Naive thymus-derived CD4-positive, alpha-beta T cell (primary cell): ENCODE measurements around the gene TCTN1. TPM values are rescaled to one million over a fixed set of nuclear protein-coding genes. Genes with fewer than 3 reads are reported as not detected.

Experiments
- ATAC-seq: fragments of 150-1000 bp; cut with Tn5 transposase; 2 replicates; pipeline ENCODE4 v1.10.0; 2021; ENCODE audit warnings: mild to moderate bottlenecking, moderate library complexity
- CTCF ChIA-PET: fragments of 350-600 bp; sonication (Branson Sonifier 250); formaldehyde crosslinking; loops from one replicate; lab custom pipeline; 2021; ENCODE audit warnings: antibody characterized with exemption; lab: Charles Lee
- POLR2A ChIA-PET: fragments of 350-600 bp; sonication (Branson Sonifier 250); formaldehyde crosslinking; loops from one replicate; lab custom pipeline; 2021; ENCODE audit warnings: antibody characterized with exemption, inconsistent platforms; lab: Charles Lee
- DNase-seq, 9 donors: peaks; one replicate each; pipeline versions ENCODE4 v3.0.0 to v3.0.0-alpha.2; 2020 to 2022; ENCODE audit warnings: mixed read lengths in 1 of 9
- H3K27ac ChIP-seq: one replicate; pipeline ENCODE4 v1.7.0; 2013; ENCODE audit warnings: mild to moderate bottlenecking, low read depth, low read length, moderate library complexity
- H3K27me3 ChIP-seq, 2 donors: one replicate each; pipeline ENCODE4 v1.7.0; 2013; ENCODE audit warnings: low read length in 2 of 2, mild to moderate bottlenecking in 2 of 2, moderate library complexity in 2 of 2; ENCODE audit not compliant: control insufficient read depth in 2 of 2, insufficient read depth in 2 of 2
- H3K36me3 ChIP-seq, 3 experiments: 1 replicate in 2 of 3; 2 replicates in 1 of 3; pipeline ENCODE4 v1.7.0; 2013; ENCODE audit warnings: low read length in 3 of 3, mild to moderate bottlenecking in 3 of 3, moderate library complexity in 1 of 3; ENCODE audit not compliant: insufficient read depth in 3 of 3, control insufficient read depth in 2 of 3
- H3K4me1 ChIP-seq, 2 donors: one replicate each; pipeline ENCODE4 v1.7.0; 2013; ENCODE audit warnings: low read length in 2 of 2, mild to moderate bottlenecking in 2 of 2, moderate library complexity in 1 of 2; ENCODE audit not compliant: control insufficient read depth in 2 of 2, insufficient read depth in 2 of 2
- H3K4me3 ChIP-seq: 2 replicates; pipeline ENCODE4 v1.7.0; 2013; ENCODE audit warnings: mild to moderate bottlenecking, low read length
- H3K9me3 ChIP-seq, 3 experiments: 1 replicate in 2 of 3; 2 replicates in 1 of 3; pipeline ENCODE4 v1.7.0; 2013; ENCODE audit warnings: low read length in 3 of 3; ENCODE audit not compliant: control insufficient read depth in 2 of 3
- H3K27ac Mint-ChIP-seq, 9 donors: one replicate each; pipeline ENCODE4 v1.8.0; 2020 to 2022; ENCODE audit warnings: mixed read lengths in 9 of 9, mild to moderate bottlenecking in 8 of 9, moderate library complexity in 5 of 9, inconsistent platforms in 2 of 9
- H3K27me3 Mint-ChIP-seq, 5 donors: one replicate each; pipeline ENCODE4 v1.8.0; 2021 to 2022; ENCODE audit warnings: mixed read lengths in 5 of 5, mild to moderate bottlenecking in 1 of 5
- H3K36me3 Mint-ChIP-seq, 5 donors: one replicate each; pipeline ENCODE4 v1.8.0; 2020 to 2022; ENCODE audit warnings: mixed read lengths in 5 of 5, mild to moderate bottlenecking in 3 of 5, inconsistent platforms in 1 of 5
- H3K4me1 Mint-ChIP-seq, 7 donors: one replicate each; pipeline ENCODE4 v1.8.0; 2020 to 2022; ENCODE audit warnings: mixed read lengths in 7 of 7, mild to moderate bottlenecking in 3 of 7, inconsistent platforms in 1 of 7
- H3K4me3 Mint-ChIP-seq, 10 donors: one replicate each; pipeline ENCODE4 v1.8.0; 2020 to 2022; ENCODE audit warnings: mild to moderate bottlenecking in 10 of 10, mixed read lengths in 10 of 10, moderate library complexity in 6 of 10, inconsistent platforms in 2 of 10
- H3K9me3 Mint-ChIP-seq, 11 donors: one replicate each; pipeline ENCODE4 v1.8.0; 2020 to 2022; ENCODE audit warnings: mixed read lengths in 11 of 11, mild to moderate bottlenecking in 4 of 11, inconsistent platforms in 1 of 11, moderate library complexity in 1 of 11
- intact Hi-C, 2 donors: fragments of 100-400 bp; cut with micrococcal nuclease; formaldehyde crosslinking; loops; one replicate each; pipeline ENCODE4 v1.15.1; 2023
- polyA plus RNA-seq, 2 donors: library from polyadenylated mRNA; unstranded; fragments of 300-500 nt; fragmentation: Illumina TruSeq; gene quantifications; one replicate each; pipeline ENCODE4 v1.2.3, GENCODE V29; 2021
- total RNA-seq, 6 experiments: library from RNA in 5 of 6; stranded (reverse) in 5 of 6; gene quantifications; 1 replicate in 5 of 6; 2 replicates in 1 of 6; pipeline ENCODE4 v1.2.3 and lab custom pipeline; 2021 to 2026

Gene TCTN1
- total and polyA plus RNA-seq, 7 experiments from 2014 or later: 4.2 to 13.0 (median 8.8) TPM

DNA sequence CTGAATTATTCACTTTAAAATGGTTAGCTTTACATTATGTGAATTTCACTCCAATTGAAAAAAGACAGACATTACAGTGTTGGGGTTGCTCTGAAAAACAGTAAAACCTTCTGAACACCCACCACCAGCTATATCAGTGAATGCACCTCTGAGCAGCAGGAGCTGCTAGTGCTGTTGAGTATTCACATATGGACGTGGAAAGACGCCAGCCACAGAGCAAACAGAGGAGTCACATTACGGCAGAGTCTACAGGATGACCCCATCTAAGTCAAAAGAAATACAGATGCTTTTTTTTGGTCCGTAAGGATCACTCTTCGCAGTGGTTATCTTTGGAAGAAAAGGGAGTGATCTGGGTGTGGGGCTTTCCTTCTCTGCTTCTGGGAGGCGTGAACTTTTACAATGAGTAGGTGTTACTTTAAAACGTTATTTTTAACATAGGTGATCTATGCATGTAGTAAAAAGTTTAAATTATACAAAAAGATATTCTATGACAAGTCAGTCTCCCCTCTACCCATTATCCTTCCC lies 70.4 kb downstream of the TCTN1 start:
- H3K9me3 ChIP-seq: no peaks in the 10 kb centered on the region
- H3K36me3 ChIP-seq: peaks cover 0 to 7% (median 0%) of the 10 kb centered on the region in 3 experiments
- ATAC-seq (no peak), DNase-seq (no peak)
- POLR2A ChIA-PET: interaction anchor here (1.0 kb wide), 1 partner anchor 82 kb away, joined by 3 read pairs; no protein-coding TSS in a partner anchor
- CTCF ChIA-PET: no interaction called here
- no peak overlapping the region for H3K4me3 ChIP-seq
- H3K36me3 Mint-ChIP-seq: peaks cover 5 to 51% (median 27%) of the 10 kb centered on the region in 5 donors
- no peak overlapping the region for H3K27ac ChIP-seq
- peaks cover 0 to 4% (median 0%) of the 10 kb centered on the region in 11 donors for H3K9me3 Mint-ChIP-seq
- peaks cover 22 to 59% (median 40%) of the 10 kb centered on the region in 7 donors for H3K4me1 Mint-ChIP-seq
- H3K4me3 Mint-ChIP-seq: no peak overlapping the region
- no peaks in the 10 kb centered on the region for H3K27me3 ChIP-seq
- H3K27me3 Mint-ChIP-seq: peaks cover 0 to 9% (median 0%) of the 10 kb centered on the region in 5 donors
- peaks cover 7 to 9% of the 10 kb centered on the region in 2 donors for H3K4me1 ChIP-seq
- intact Hi-C loops: no loop called here
- no peak overlapping the region for H3K27ac Mint-ChIP-seq

DNA sequence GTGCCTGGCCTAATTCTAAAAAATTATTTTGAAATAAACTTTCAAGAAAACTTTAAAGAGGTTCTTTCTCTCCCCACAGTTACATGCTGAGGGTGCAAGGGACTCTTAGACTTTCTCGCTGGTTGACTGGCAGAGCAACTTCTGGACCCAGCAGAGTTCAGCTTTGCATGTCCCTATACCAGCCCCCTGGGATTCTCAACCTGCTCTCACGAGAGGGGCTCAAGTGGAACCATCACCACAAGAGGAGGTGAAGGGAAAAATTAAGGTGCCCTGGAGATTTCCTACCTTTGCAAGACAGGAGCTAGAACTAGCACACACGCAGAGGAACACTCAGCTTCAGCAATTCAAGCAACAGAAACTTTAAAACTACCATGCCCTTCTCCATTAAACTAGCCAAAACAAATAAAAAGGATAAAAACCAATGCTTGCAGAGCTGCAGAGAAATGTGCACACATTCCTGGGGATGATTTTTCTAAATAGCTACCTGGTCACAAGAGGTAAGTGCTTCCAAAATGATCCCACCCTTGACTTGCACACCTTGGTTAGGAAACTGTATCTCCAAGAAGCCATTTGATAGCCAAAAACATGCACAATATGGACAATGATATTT lies 72.5 kb downstream of the TCTN1 start:
- no peak overlapping the region for H3K4me3 ChIP-seq
- intact Hi-C loops: loop anchor here in 1 of 2 donors (5.0 kb wide), 1 partner anchor 39 kb away; no protein-coding TSS in a partner anchor
- peaks cover 27 to 65% (median 46%) of the 10 kb centered on the region in 7 donors for H3K4me1 Mint-ChIP-seq
- H3K27ac ChIP-seq: no peak overlapping the region
- DNase-seq (no peak), ATAC-seq (no peak)
- peaks cover 0 to 4% (median 0%) of the 10 kb centered on the region in 11 donors for H3K9me3 Mint-ChIP-seq
- peak overlapping the region in 3 of 9 donors; percentile 8 to 48 (median 10) for H3K27ac Mint-ChIP-seq
- peak overlapping the region; percentile 55 to 97 (median 82) for H3K4me3 Mint-ChIP-seq
- ChIA-PET POLR2A (interaction anchor here (0.6 kb wide), 1 partner anchor 137 kb away, joined by 3 read pairs; no protein-coding TSS in a partner anchor), CTCF (interaction anchor here (0.6 kb wide), 2 partner anchors 10 to 141 kb away, joined by 3 read pairs; no protein-coding TSS in a partner anchor)
- peaks cover 0 to 7% (median 0%) of the 10 kb centered on the region in 3 experiments for H3K36me3 ChIP-seq
- peaks cover 13 to 14% of the 10 kb centered on the region in 2 donors for H3K4me1 ChIP-seq
- peaks cover 0 to 9% (median 0%) of the 10 kb centered on the region in 5 donors for H3K27me3 Mint-ChIP-seq
- no peaks in the 10 kb centered on the region for H3K27me3 ChIP-seq
- H3K36me3 Mint-ChIP-seq: peaks cover 5 to 42% (median 27%) of the 10 kb centered on the region in 5 donors
- no peaks in the 10 kb centered on the region for H3K9me3 ChIP-seq

DNA sequence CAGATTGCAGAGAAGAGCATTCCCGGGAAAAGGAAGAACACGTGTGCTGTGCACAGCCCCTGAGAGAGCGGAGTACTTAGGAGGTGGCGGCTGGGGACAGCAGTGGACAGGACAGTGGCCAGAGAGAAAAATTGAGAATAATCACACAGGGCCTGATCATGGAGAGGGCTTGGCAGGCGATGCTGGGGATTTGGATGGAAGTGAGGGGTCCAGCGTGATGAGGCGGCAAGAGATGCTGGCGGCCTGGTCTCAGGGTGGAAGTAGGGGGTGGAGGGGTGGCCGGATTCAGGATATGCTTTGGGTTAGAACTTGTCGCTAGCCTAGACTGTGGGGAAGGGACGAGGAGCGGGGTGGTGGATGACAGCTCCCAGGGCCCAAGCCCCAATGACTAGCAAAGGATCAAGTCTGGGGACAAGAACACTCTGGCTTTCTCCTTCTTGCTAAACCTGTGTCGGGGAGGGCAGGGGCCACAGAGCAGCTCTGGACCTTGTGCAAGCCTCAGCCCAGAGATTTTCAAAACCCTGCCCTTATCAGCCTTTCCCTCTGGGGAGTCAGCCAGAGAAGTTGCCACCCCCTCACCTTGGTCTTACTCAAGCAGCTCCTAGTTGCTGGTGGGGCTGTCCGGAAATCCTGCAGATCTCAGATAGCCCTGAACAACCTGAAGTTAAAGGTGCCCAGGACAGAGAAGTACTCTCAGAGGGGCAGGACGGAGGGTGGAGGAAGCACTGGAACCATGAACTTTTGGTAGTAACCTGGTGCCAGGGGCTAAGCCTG lies 73.7 kb downstream of the TCTN1 start:
- ATAC-seq: no peak
- Histone ChIP-seq H3K9me3 (no peaks in the 10 kb centered on the region), H3K4me3 (peak overlapping the region; percentile 27), H3K27ac (peak overlapping the region; percentile 62), H3K27me3 (no peaks in the 10 kb centered on the region), H3K36me3 (peaks cover 0 to 7% (median 0%) of the 10 kb centered on the region in 3 experiments), H3K4me1 (peaks cover 13 to 14% of the 10 kb centered on the region in 2 donors)
- peaks cover 0 to 33% (median 26%) of the 10 kb centered on the region in 5 donors for H3K36me3 Mint-ChIP-seq
- H3K27ac Mint-ChIP-seq: peak overlapping the region in 6 of 9 donors; percentile 21 to 88 (median 69)
- H3K9me3 Mint-ChIP-seq: peaks cover 0 to 4% (median 0%) of the 10 kb centered on the region in 11 donors
- peaks cover 27 to 73% (median 55%) of the 10 kb centered on the region in 7 donors for H3K4me1 Mint-ChIP-seq
- peaks cover 0 to 9% (median 0%) of the 10 kb centered on the region in 5 donors for H3K27me3 Mint-ChIP-seq
- peak overlapping the region; percentile 80 to 97 (median 86) for H3K4me3 Mint-ChIP-seq
- intact Hi-C loops: loop anchor here in 1 of 2 donors (2.0 to 5.0 kb wide), 2 partner anchors 40 to 219 kb away; partner anchors contain the start of genes FAM216A and GPN3
- no peak for DNase-seq
- CTCF ChIA-PET: interaction anchor here (0.5 to 1.0 kb wide), 5 partner anchors 8 to 140 kb away, joined by 3 read pairs; no protein-coding TSS in a partner anchor
- POLR2A ChIA-PET: interaction anchor here (0.6 to 1.3 kb wide), 2 partner anchors 12 to 523 kb away, joined by 3 read pairs; no protein-coding TSS in a partner anchor

DNA sequence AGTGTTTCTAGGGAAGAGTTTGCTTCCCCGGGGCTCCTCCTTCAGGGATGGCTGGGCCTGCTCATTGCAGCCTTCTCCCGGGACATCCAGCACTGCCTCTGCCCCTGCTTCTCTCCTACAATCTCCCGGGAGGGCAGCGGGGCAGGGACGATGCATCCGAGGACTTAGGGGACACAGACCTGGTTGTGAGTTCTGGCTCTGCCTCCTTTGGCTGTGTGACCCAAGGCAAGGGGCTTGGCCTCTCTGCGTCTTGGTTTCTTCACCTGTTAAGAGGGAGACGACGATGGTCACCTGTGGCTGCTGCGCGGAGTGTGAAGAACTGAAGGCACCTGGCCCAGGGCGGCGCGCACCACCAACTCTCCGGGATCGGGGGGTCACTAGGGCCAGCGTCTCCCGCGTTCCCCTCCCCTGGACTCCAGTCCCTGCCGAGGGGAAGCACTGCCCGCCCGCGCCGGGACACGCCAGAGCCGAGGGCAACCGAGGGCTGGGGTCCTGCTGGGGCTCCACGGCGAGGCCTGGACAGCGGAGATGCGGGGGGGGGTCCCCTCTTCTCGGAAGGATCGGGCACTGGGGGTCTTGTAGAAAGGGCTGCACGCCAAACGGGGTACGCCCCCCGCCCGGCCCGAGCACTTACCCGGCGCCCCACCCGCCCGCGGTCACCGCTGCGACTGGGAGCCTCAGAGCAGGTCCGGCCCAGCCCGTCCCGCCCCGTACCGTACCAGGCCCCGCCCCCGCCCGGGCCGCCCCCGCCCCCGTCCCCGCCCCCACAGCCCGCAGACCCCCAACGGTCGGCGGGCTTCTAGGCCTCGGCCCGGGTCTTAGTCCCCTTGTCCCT lies 74.7 kb downstream of the TCTN1 start, which contains the start of gene HVCN1:
Gene HVCN1 (minus strand): TSS at position 670 of the 835 bp plus-strand sequence. CDS start 5,870 bp downstream, outside the sequence.
- H3K4me1 Mint-ChIP-seq: peaks cover 27 to 75% (median 55%) of the 10 kb centered on the region in 7 donors
- H3K27me3 Mint-ChIP-seq: peaks cover 0 to 9% (median 0%) of the 10 kb centered on the region in 5 donors
- peaks cover 0 to 4% (median 0%) of the 10 kb centered on the region in 11 donors for H3K9me3 Mint-ChIP-seq
- peaks cover 13 to 14% of the 10 kb centered on the region in 2 donors for H3K4me1 ChIP-seq
- CTCF ChIA-PET: interaction anchor here (1.0 kb wide), 1 partner anchor 10 kb away, joined by 3 read pairs; no protein-coding TSS in a partner anchor
- POLR2A ChIA-PET: interaction anchor here (1.2 to 1.9 kb wide), 5 partner anchors 11 to 220 kb away, joined by 3 to 10 read pairs (median 6); partner anchors contain the start of genes FAM216A, GPN3 and TCTN1
- no peaks in the 10 kb centered on the region for H3K9me3 ChIP-seq
- peak within 1 kb of the TSS; percentile 66 for H3K27ac ChIP-seq
- H3K27ac Mint-ChIP-seq: peak within 1 kb of the TSS; percentile 79 to 96 (median 91)
- ATAC-seq (peak; percentile 71), DNase-seq (peak in 2 of 9 donors; percentile 36 to 58)
- H3K36me3 ChIP-seq: peaks cover 0 to 4% (median 0%) of the 10 kb centered on the region in 3 experiments
- intact Hi-C loops: loop anchor here (1.0 to 5.0 kb wide), 4 partner anchors 10 to 220 kb away; partner anchors contain the start of genes FAM216A (in 1 of the 2), GPN3 (in 1 of the 2) and TCTN1 (in 1 of the 2)
- H3K4me3 ChIP-seq: peak within 1 kb of the TSS; percentile 77
- H3K36me3 Mint-ChIP-seq: peaks cover 0 to 28% (median 23%) of the 10 kb centered on the region in 5 donors
- H3K27me3 ChIP-seq: no peaks in the 10 kb centered on the region
- H3K4me3 Mint-ChIP-seq: peak within 1 kb of the TSS; percentile 84 to 98 (median 92)
